Spleen (tissue), 7 donors: ENCODE measurements around the gene HSPA12B.
A peak's percentile ranks its signal among the peaks of the same experiment; 100 is the strongest.

Experiments used
- POLR2AphosphoS5 ChIP-seq, 3 donors: sonication (generic); formaldehyde crosslinking; IDR thresholded peaks; one replicate each; pipeline ENCODE4 v1.5.1; 2017; ENCODE audit warnings: antibody characterized with exemption in 3 of 3
- TF ChIP-seq, protein P1 (sequence below), 11 experiments: fragments of 200-600 bp in 7 of 11; fragments of 450-650 bp in 4 of 11; sonication (generic) in 4 of 11; IDR thresholded peaks in 8 of 11; conservative IDR thresholded peaks in 3 of 11; 1 replicate in 7 of 11; 2 replicates in 4 of 11; pipeline versions ENCODE4 v1.4.0 to v1.8.0; 2016 to 2021; ENCODE audit warnings: antibody characterized with exemption in 11 of 11, inconsistent platforms in 4 of 11, mild to moderate bottlenecking in 1 of 11
- donor health status: DM: no; HTN: no; CAD: no; lungs with moderate emphysema.
- donor health status: DM: no; HTN: no; CAD: no.
- donor health status: DM: no; HTN: no; CAD: no.

DNA sequence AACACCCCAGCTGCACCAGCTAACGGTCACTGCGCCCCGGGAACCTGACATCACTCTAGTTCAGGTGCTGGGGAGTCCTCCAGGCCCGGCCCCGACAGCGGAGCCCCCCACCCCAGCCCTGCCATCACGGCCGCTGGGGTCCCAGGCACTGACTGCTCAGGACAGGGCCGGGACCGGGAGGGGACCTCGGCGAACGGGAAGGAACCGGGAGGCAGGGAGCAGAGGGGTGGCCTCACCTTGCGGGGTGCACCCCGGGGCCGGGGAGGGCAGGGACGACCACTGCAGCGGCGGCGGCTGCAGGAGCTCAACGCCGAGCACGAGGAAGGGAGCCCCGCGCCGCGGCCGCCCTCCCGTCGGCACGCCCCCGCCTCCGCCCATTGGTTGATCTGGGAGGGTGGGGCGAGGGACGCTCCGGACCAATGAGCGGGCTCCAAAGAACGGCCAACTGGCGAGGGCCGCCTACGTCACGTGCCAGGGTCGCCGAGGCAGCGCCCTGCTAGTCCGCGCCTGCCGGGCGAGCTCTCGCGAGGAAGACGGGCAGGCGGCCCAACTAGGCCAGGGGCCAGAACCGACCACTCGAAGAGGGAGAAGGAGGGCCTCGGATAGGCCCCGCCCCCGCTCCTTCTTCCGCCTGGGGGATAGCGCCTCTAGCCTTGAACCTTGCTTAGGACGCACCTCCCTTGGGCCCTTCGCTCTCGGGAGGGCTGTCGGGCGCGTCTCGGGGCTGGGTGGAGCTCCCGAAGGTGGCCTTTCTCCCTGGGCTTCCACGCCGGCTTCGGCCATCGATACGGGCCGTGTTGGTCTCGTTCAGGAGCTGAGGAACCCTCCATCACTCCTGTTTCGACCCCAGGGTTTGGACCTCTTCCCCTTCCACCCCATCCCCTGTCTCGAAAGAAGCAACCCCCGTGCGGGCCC lies 35.2 kb downstream of the HSPA12B start, which contains the start of gene ADISSP:
- TF ChIP-seq POLR2AphosphoS5 (IDR thresholded peaks at IDR 0.05): peak; percentile 89 to 95 (median 91)
- TF ChIP-seq, protein P1, sequence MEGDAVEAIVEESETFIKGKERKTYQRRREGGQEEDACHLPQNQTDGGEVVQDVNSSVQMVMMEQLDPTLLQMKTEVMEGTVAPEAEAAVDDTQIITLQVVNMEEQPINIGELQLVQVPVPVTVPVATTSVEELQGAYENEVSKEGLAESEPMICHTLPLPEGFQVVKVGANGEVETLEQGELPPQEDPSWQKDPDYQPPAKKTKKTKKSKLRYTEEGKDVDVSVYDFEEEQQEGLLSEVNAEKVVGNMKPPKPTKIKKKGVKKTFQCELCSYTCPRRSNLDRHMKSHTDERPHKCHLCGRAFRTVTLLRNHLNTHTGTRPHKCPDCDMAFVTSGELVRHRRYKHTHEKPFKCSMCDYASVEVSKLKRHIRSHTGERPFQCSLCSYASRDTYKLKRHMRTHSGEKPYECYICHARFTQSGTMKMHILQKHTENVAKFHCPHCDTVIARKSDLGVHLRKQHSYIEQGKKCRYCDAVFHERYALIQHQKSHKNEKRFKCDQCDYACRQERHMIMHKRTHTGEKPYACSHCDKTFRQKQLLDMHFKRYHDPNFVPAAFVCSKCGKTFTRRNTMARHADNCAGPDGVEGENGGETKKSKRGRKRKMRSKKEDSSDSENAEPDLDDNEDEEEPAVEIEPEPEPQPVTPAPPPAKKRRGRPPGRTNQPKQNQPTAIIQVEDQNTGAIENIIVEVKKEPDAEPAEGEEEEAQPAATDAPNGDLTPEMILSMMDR (IDR thresholded peaks at IDR 0.05 in 8 of 11, conservative IDR thresholded peaks at IDR 0.05 in 3 of 11): peak in 4 of 11 experiments; percentile 25 to 63 (median 42)
